ENCODE results near the gene CLEC3B. TPM values are rescaled to one million over a fixed set of nuclear protein-coding genes. Genes with fewer than 3 reads are reported as not detected.

CLEC3B gene
- polyA plus RNA-seq, 10 donors = 77.5 to 210 (median 102) TPM

Other genes with a start within 250 kb of the CLEC3B start
- 10 to 100 TPM; 11.4 to 14.5 (median 12.7) TPM for gene TMEM42, start 164.4 kb upstream of the CLEC3B start, polyA plus RNA-seq (ENCODE audit: insufficient read length in 10 of 10)
- under 1 TPM in 2 of 10 donors, not detected in 8; 0.04 TPM for gene TGM4, start 151.7 kb upstream of the CLEC3B start, polyA plus RNA-seq (ENCODE audit: insufficient read length in 10 of 10)
- gene ZDHHC3, start 50.1 kb upstream of the CLEC3B start, polyA plus RNA-seq (ENCODE audit: insufficient read length in 10 of 10) = 10 to 100 TPM; 38.2 to 52.7 (median 44.4) TPM
- 10 to 100 TPM; 35.6 to 49.9 (median 41.3) TPM for gene EXOSC7, start 50.1 kb upstream of the CLEC3B start, polyA plus RNA-seq (ENCODE audit: insufficient read length in 10 of 10)
- gene CDCP1, start 120.1 kb downstream of the CLEC3B start, polyA plus RNA-seq (ENCODE audit: insufficient read length in 10 of 10) = 1 to 10 TPM in 2 of 10 donors, under 1 TPM in 8; 0.15 to 2.8 (median 0.28) TPM
- gene TMEM158, start 200.0 kb downstream of the CLEC3B start, polyA plus RNA-seq (ENCODE audit: insufficient read length in 10 of 10) = 1 to 10 TPM in 9 of 10 donors, under 1 TPM in 1; 0.52 to 6.2 (median 2.0) TPM

Data from muscle of back (tissue), 10 donors.